ENCODE data around the gene CPNE8. TPM values are rescaled to one million over a fixed set of nuclear protein-coding genes. Genes with fewer than 3 reads are reported as not detected.

The CPNE8 gene
- total RNA-seq, 1 donor from 2014 or later, result 10.8 TPM

DNA sequence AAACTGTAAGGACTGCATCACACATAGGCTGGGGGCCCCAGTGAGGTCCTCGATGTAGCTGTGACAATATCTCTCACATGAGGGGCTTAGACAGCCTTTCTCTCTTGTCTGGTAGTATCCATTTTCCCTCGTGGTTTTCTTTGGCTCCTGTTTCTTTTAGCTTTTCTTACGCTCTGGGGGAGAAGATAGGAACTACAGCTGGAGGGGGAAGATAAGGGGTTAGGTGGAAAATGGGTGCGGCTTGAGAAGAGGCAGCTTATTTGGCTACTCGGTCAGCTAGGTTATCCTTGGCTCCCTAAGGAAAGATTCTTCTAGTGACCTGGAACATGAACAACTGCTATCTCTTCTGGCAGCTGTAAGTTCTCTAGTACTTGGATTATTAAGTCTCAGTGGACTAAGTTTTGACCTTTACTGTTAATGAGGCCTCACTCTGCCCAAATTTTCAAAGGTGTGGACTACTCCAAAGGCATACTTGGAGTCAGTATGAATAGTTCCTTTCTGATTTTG is 28.7 kb upstream of the CPNE8 start:
- H3K27ac Mint-ChIP-seq (ENCODE audit: unreplicated experiment), result no peak overlapping the region
- H3K36me3 Mint-ChIP-seq (ENCODE audit: low read depth, unreplicated experiment), result no peaks in the 10 kb centered on the region
- no peak overlapping the region for H3K4me3 Mint-ChIP-seq (ENCODE audit: unreplicated experiment)
- TF ChIP-seq, protein P1, sequence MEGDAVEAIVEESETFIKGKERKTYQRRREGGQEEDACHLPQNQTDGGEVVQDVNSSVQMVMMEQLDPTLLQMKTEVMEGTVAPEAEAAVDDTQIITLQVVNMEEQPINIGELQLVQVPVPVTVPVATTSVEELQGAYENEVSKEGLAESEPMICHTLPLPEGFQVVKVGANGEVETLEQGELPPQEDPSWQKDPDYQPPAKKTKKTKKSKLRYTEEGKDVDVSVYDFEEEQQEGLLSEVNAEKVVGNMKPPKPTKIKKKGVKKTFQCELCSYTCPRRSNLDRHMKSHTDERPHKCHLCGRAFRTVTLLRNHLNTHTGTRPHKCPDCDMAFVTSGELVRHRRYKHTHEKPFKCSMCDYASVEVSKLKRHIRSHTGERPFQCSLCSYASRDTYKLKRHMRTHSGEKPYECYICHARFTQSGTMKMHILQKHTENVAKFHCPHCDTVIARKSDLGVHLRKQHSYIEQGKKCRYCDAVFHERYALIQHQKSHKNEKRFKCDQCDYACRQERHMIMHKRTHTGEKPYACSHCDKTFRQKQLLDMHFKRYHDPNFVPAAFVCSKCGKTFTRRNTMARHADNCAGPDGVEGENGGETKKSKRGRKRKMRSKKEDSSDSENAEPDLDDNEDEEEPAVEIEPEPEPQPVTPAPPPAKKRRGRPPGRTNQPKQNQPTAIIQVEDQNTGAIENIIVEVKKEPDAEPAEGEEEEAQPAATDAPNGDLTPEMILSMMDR (IDR thresholded peaks at IDR 0.05; ENCODE audit: unreplicated experiment), result no peak
- H3K27me3 Mint-ChIP-seq (ENCODE audit: unreplicated experiment), result no peaks in the 10 kb centered on the region
- no peaks in the 10 kb centered on the region for H3K9me3 Mint-ChIP-seq (ENCODE audit: unreplicated experiment)
- H3K4me1 Mint-ChIP-seq (ENCODE audit: unreplicated experiment), result no peaks in the 10 kb centered on the region
- no peak for DNase-seq (ENCODE audit: low spot score)

DNA sequence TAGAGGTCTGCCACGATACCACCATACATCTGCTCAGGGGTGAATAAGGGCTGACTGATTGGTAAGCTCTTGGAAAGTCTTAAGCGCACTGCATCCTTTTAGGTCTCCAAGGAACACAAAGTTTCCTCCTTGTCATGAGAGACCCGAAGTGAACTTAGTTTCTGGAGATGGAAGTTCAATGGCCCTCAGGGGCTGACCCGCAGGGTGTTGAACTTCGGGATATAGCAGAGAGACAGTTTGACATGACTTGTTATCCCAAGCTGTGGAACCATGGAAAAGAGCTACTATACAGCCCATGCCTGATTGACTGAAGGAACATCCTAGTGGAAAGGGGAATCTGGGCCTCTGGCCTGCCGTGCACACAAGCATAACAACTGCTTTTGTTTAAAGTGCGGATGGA is 26.9 kb upstream of the CPNE8 start:
- no peak overlapping the region for H3K27ac Mint-ChIP-seq (ENCODE audit: unreplicated experiment)

DNA sequence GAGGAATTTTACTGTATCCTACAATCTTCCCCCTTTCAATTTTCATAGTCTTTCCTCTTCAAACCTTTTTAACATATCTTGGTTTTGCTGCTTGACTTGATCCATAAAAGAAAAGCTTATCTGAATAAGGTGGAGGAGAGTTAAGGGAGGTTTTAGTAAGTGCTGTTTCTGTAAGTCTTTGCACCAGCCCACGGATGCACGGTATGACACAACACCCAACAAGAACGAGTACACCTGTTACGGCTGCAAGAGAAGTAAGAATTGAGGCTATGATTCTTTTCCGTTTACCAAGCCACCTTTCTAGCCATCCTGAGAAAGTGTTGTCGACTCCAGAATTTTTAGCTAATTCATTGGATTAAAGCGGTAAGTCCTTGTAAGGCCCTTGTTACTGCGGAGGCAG is 26.1 kb upstream of the CPNE8 start:
- TF ChIP-seq, protein P1 (IDR thresholded peaks at IDR 0.05; ENCODE audit: unreplicated experiment), result no peak

More for the DNA sequence above, 26.9 kb upstream of the CPNE8 start:
- Mint-ChIP-seq H3K9me3 (ENCODE audit: unreplicated experiment) (no peaks in the 10 kb centered on the region), H3K27me3 (ENCODE audit: unreplicated experiment) (no peaks in the 10 kb centered on the region), H3K4me3 (ENCODE audit: unreplicated experiment) (no peak overlapping the region), H3K4me1 (ENCODE audit: unreplicated experiment) (no peaks in the 10 kb centered on the region), H3K36me3 (ENCODE audit: low read depth, unreplicated experiment) (no peaks in the 10 kb centered on the region)
- TF ChIP-seq, protein P1 (IDR thresholded peaks at IDR 0.05; ENCODE audit: unreplicated experiment), result no peak
- no peak for DNase-seq (ENCODE audit: low spot score)

DNA sequence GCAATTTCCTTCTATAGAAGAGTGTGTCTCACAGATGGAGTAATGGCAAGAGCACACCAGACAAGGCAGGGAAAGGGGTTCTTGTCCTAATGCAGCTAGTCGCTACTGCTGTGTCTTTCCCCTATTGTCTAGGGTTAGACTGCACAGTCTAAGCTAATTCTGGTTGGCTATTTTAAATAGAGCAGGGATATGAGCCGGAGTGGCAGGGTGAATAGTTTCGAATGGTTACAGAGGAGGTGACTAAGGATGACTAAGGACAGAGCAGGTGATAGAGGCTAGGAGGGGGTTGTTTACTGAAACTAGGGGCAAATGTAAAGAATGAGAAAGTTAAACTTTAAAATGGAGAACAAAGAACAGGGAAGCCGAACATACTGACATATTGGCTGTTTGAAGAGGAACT is 25.6 kb upstream of the CPNE8 start:
- TF ChIP-seq, protein P1 (IDR thresholded peaks at IDR 0.05; ENCODE audit: unreplicated experiment), result no peak
- Mint-ChIP-seq H3K27me3 (ENCODE audit: unreplicated experiment) (no peaks in the 10 kb centered on the region), H3K27ac (ENCODE audit: unreplicated experiment) (no peak overlapping the region), H3K9me3 (ENCODE audit: unreplicated experiment) (no peaks in the 10 kb centered on the region), H3K4me3 (ENCODE audit: unreplicated experiment) (no peak overlapping the region), H3K4me1 (ENCODE audit: unreplicated experiment) (no peaks in the 10 kb centered on the region), H3K36me3 (ENCODE audit: low read depth, unreplicated experiment) (no peaks in the 10 kb centered on the region)
- DNase-seq (ENCODE audit: low spot score), result no peak

More for the DNA sequence above, 26.1 kb upstream of the CPNE8 start:
- no peak for DNase-seq (ENCODE audit: low spot score)
- H3K27me3 Mint-ChIP-seq (ENCODE audit: unreplicated experiment), result no peaks in the 10 kb centered on the region
- H3K36me3 Mint-ChIP-seq (ENCODE audit: low read depth, unreplicated experiment), result no peaks in the 10 kb centered on the region
- H3K27ac Mint-ChIP-seq (ENCODE audit: unreplicated experiment), result no peak overlapping the region
- no peak overlapping the region for H3K4me3 Mint-ChIP-seq (ENCODE audit: unreplicated experiment)
- H3K4me1 Mint-ChIP-seq (ENCODE audit: unreplicated experiment), result no peaks in the 10 kb centered on the region
- no peaks in the 10 kb centered on the region for H3K9me3 Mint-ChIP-seq (ENCODE audit: unreplicated experiment)

DNA sequence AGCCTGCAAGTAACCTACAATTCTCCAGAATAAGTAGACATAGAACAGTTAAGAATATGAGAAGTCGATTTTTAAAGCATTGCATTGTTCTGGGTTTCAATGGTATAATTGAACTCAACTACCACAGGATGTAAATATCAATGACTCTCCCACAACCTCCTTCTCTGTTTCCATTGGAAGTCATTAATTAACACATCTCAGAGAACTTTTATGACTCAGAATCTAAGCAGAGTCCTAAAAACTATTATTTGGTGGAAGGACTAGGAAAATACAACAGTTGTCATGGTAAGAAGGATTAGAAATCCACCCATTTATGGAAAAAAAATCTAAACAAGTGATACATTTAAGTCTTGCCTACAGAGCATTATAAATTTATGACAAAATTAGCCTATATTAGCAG is 21.1 kb upstream of the CPNE8 start:
- Mint-ChIP-seq H3K9me3 (ENCODE audit: unreplicated experiment) (no peaks in the 10 kb centered on the region), H3K36me3 (ENCODE audit: low read depth, unreplicated experiment) (no peaks in the 10 kb centered on the region), H3K4me1 (ENCODE audit: unreplicated experiment) (no peaks in the 10 kb centered on the region), H3K4me3 (ENCODE audit: unreplicated experiment) (no peak overlapping the region), H3K27me3 (ENCODE audit: unreplicated experiment) (no peaks in the 10 kb centered on the region), H3K27ac (ENCODE audit: unreplicated experiment) (no peak overlapping the region)
- no peak for DNase-seq (ENCODE audit: low spot score)
- TF ChIP-seq, protein P1 (IDR thresholded peaks at IDR 0.05; ENCODE audit: unreplicated experiment), result no peak

Data from endothelial cell (in vitro differentiated cells).